GM10847 (cell line): Measurements from ENCODE around the gene AQP1.

ENCODE experiments used
- POLR2A ChIP-seq: IDR thresholded peaks from 2 replicates; pipeline ENCODE4 v1.6.1; 2011; ENCODE audit not compliant: insufficient read length; ENCODE audit errors: extremely low read depth

Gene AQP1

DNA sequence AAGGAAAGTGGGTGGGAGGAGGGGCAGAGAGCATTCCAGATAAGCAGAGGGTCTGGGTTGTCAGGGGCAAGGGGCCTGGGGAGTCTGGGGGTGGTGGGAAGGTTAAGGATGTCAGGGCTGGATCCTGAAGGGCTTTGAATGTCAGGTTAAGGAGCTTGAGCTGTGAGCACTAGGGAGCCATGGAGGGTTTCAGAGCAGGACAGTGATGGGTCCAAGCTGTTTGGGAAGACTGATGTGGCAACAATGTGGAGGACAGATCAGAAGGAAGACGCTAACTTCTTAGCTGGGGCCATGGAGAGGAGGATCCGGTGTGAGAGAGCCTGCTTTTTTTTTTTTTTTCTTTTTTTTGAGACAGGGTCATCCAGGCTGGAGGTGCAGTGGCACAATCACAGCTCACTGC lies 13.9 kb upstream of the AQP1 start:
- no peak for TF ChIP-seq POLR2A

DNA sequence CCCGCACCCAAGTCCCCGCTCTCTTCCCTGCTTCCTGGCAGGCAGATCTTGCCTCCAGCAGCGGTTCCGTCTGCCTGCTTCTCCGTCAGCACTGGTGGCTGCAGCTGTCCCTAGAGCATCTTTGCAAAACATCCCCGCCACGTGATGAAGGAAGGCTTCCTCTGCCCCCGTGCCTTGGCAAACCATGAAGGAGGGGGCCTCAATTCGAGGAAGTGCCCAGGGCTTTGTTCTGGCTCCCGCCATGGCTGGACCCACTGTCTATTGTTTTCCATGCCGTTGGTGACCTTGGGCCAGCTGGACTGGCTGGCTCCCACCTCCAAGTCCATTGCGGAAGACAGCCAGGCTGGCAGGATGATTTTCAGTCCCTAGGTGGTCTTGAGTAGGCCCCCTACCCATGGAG lies 13.2 kb upstream of the AQP1 start:
- TF ChIP-seq POLR2A: no peak

DNA sequence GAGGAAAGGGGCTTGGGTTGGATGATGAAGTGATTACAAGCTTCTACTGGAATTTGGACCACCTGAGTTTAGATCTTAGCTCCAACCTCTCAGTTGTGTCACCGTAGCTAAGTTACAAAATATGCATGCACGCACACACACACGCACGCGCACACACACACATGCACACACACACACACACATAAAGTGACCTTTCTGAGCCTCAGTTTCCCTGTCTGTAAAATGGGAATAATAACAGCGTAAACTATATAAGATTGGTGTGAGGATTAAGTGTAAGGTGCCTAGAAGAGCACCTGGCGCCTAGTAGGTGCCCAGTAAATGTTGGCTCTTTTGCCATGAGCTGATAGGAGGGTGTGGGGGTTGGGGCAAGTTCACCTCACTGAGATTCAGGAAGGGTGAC lies 12.6 kb upstream of the AQP1 start:
- no peak for TF ChIP-seq POLR2A

DNA sequence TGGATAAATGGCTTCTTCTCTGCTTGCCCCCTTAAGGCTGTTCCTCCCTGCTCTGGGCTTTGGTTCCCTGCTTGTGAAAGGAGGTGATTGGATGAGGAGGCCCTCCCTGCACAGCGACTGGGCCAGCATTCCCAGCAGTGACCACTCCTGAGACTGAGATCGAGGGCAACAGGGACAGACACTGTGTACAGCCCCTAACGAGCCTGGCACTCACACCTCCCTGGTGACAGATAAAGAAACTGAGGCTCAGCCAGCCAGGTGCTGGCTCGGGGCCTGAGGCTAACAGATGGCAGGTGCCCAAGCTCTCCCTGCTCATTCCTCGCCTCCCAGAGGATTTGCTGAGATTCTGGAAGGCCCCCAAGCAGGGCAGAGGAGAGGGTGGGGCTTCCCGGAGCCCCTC lies 12.0 kb upstream of the AQP1 start:
- TF ChIP-seq POLR2A: no peak

DNA sequence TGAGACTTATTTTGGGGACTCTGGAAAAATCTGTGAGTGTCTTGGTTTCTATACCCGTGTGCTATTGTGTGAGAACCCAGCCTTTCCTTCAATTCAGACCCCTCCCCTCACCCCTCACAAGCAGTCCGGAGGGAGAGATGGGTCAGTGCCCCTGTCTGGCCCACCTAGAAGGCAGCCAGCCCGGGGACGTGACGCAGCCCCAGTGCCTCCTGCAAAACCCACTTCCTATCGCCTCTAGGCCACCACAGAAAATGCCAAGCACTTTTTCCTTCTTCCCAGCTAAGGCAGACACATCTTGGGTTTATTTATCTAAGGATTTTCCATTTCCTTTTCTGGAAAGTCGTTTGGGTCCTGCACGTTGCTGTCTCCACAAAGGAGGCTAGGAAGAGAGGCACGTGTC lies 11.6 kb upstream of the AQP1 start:
- TF ChIP-seq POLR2A: no peak

DNA sequence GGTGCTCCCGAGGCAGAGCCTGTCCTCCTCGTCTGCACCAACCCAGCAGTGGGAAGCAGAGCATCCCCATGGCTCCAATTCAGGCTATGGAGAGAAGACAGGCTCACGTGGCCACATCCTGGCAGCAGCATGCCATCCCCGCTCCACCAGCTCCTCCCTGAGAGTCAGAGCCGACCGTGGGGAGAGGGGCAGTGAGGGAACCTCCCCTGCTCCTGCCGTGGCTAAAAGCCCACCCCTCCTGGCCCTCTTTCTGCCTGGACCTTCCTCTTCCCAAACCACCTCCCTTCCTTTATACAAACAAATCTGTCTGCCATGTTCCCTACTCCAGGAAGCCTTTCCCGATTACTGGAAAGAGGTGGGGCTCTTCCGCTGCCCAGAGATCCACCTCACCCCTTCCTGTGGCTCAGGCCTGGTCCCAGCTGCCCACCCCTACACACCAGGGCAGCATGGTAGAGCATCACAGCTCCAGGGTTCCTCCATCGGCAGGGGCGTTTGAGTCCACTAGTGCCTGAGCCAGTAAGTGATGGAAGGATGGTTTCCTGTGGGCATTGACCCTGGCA lies 10.8 kb upstream of the AQP1 start:
- no peak for TF ChIP-seq POLR2A

DNA sequence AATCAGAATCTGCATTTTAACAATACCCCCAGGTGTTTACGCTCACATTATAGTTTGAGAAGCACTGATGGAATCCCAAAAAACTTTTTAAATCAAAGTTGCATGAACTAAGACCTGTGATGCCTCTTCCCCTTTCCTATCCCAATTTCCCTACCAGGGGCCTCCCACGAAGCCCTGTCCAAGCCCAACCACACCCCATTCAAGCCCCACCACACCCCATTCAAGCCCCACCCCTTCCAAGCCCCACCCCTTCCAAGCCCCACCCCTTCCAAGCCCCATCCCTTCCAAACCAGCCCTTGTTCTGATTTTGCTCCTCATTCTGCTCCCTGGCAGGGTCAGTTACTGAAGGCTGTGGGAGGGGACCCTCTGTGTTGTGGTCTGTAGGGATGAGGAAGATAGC lies 9.8 kb upstream of the AQP1 start:
- TF ChIP-seq POLR2A: no peak

DNA sequence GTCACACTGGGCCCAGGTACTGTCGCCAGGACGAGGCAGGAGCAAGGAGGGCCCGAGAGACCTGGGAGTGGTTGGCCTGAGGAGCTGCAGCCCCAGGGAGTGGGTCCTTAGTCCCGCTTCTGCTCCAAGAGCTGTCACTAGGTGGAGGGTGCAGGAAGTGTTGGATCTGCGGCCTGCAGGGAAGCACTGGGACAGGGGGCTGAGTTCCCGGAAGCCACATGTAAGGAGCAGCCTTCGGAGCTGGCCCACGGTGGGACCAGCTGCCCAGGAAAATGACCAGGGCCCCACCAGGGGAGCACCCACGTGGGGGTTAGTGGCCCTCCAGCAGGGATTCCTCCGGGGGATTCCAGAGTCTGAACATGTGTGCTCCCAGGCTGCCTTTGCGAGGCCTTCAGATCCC lies 9.2 kb upstream of the AQP1 start:
- no peak for TF ChIP-seq POLR2A

DNA sequence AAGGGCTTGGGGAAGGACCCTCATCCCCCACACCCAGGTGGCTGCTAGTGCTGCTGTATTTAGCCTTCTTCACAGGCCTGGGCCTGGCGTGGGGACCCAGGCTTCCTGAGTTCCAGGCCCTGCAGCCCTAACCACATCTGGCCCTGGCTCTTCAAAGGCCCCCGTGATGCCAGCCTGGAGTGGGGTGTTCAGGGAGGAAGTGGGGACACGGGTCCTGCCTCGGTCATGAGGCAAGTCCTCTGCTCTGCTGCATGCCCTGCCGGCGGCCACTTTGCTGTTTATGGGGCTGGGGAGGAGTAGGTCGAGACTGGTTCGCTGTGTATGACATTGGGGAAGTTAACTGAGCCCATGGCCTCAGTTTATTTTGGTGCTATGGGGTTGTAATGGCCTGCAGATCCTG lies 8.5 kb upstream of the AQP1 start:
- no peak for TF ChIP-seq POLR2A

DNA sequence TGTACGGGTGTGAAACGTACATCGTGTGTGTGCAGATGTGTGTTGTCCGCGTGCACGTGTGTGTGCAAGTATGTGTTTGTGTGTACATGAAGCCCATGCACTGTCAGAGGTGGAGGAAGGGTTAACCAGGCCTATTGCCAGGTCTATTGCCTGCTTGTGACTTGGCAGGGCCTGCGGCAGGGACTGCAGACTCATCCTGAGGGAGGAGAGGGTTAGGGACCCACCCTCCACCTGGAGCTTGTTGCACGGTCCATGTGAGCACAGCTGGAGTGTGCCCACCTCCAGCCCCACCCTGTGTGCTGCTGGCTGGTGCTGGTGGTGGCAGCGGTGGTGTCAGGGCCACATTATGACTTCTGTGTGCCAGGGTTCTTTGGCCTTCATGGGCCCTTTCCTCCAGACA lies 7.1 kb upstream of the AQP1 start:
- TF ChIP-seq POLR2A: no peak

DNA sequence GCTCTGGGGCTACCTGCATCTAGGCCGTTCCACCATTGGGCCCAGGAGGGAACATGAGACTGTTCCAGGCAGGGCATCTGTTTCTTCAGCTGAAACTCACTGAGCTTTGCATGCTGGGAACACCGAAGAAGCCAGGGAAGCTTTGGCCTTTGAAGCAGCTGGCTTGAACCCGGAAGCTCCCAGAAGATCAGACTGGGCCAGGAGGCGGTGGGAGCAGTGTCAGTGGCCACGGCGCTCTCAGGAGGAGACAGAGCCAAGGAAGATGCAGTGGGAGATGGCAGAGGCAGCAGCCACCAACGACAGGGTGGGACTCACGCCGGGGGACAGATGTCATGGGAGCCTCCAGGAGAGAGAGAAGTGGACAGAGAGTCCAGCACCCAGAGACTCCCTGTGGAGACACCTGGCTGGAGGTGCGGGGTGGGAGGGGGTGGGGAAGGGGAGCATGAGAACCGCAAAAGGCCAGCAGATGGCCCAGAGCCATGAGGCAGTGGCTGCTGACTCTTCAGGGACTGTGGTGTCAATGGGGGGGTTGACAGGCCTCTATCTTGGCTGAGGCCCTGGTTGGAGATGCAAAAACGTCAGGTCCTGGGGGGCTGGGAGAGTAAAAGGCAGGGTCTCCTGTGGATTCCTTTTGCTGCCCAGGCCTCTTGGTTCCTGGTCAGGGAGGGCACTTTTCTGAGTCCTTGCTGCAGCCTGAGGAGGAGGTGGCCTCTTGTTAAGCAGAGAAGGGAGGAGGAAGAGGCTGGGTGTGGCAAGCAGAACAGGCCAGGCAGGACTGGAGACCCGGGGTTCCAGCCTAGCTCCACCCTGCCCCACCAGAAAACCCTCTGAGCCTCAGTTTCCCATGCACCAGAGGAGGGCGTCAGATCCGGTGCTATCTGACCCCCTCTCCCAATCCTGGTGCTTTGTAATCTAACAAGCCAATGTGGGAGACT lies 6.3 kb upstream of the AQP1 start:
- no peak for TF ChIP-seq POLR2A

DNA sequence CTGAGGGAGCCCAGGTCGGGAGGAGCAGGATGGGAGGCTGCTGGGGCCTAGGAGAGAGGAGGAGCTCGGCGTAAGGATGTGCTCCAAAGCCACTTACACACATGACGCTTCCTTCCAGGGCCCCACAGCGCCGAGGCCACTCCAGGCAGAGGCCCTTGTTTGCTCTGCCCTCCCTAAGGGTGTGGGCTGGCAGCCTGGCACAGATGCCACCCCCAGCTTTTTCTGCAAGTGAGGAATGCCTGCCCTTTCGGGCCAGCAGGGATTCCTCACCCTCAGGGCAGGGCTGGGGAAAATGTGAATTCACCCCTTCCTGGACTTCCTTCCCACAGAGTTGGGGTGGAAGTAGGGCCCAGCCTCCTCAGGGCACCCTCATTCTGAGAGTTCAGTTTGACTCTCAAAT lies 5.6 kb upstream of the AQP1 start:
- no peak for TF ChIP-seq POLR2A

DNA sequence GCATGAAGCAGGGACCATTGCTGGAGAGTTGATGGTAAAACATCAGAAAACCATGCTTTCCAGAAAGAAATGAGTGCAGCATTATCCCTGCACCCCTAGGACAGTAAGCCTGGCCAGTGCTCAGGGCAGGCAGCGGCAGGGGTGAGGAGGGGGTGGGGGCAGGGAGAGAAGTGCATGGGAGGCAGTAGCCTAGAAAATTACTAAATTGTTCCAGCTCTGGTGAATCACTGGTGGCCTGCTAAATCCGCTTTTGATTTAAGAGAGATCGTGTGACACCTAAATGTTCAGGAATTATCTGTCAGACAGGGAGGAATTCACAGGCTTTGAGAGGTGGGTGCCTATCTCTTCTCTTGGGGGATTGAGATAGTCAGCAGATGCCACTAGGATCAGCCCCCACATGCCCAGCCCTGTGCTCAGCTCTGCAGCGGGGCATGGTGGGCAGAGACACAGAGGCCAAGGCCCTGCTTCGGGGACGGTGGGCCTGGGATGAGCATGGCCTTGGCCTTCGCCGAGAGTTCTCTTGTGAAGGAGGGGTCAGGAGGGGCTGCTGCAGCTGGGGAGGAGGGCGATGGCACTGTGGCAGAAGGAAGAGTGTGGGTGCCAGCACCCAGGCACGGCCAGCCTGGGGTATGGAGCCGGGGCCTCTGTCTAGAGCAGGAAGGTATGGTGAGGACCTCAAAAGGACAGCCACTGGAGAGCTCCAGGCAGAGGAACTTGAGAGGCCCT lies 5.0 kb upstream of the AQP1 start:
- no peak for TF ChIP-seq POLR2A

DNA sequence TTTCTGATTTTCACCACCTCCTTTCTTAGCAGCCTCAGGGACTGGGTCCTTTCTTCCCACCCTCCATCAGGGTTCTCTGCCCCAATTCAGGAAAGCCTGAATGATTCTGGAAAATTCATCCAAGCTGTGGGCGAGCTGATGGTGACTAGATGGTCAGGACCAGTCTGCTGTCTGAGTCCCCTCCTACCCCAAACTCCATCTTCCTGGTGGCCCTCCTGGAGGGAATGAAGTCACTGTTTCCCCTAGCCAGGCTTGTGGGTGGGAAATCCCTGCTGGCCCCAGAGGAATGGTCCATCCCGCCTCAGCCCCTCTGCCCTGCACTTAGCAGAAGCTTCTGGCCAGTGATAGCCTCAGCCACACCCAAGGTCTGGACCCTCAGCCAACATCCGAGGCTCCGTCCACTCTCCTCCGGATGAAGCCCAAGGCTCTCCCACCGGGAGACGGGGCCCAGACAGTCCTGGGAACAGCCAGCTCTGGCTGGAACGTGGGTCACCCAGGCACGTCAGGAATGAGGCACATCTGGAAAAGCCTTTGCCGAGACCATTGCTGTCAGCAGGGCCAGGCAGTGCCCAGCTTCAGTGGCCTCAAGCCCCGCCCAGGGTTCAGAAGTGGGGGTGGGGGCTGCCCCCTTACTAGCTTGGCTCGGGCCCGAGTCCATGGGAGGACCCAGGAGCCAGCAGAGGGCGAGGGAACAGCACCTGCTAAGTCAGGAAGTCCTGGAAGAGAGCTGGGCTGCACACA lies 4.0 kb upstream of the AQP1 start:
- no peak for TF ChIP-seq POLR2A

DNA sequence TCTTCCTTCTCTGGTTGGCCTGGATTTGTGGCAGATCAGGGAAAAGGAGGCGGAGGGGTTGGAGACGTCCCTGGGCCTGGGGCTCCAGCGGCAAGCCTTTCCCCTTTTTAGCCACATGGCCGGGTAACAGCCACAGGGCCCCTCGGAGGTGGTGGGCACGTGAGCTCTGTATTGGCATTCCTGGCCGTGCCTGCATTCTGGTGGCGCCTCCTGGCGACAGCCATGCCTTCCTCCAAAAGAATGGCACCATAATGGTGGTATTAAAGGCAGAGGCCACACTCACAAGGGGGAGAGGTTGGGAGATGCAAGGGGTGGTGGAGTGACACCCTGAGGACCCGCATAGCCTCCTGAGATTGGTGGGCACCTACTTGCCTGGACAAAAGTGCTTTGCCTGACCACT lies 3.0 kb upstream of the AQP1 start:
- TF ChIP-seq POLR2A: no peak
